GM12878 (cell line): ENCODE data around the gene DPM3. TPM values are rescaled to one million over a fixed set of nuclear protein-coding genes. Genes with fewer than 3 reads are reported as not detected.
"Not testable (repeated sequence)": the region's sequence is repeated elsewhere in the genome, so short reads cannot be mapped to it uniquely, and the experiment has no call there.

ENCODE experiments used
- ATAC-seq: fragments of 200-7000 bp; cut with Tn5 transposase; 3 replicates; pipeline ENCODE4 v1.9.1; 2020; ENCODE audit warnings: mild to moderate bottlenecking, moderate library complexity
- BruUV-seq: library from RNA; stranded (reverse); fragments of 400-500 nt; replicated peaks from 2 replicates; lab custom pipeline; 2021; lab: Mats Ljungman, UMichigan
- CTCF ChIA-PET: fragments of 300-600 bp; sonication (Branson Sonifier 250); formaldehyde crosslinking; extraction: SDS; loops from one replicate; lab custom pipeline; 2021; ENCODE audit warnings: inconsistent platforms; lab: Yijun Ruan, JAX
- POLR2A ChIA-PET: fragments of 350-600 bp; formaldehyde crosslinking; extraction: SDS; loops from one replicate; lab custom pipeline; 2021; ENCODE audit warnings: inconsistent platforms; lab: Charles Lee
- RAD21 ChIA-PET: fragments of 300-600 bp; sonication (Branson Sonifier 250); formaldehyde crosslinking; loops from one replicate; lab custom pipeline; 2023; ENCODE audit warnings: antibody characterized with exemption; ENCODE audit not compliant: unreplicated experiment; lab: Charles Lee
- SMC1A ChIA-PET: fragments of 300-600 bp; sonication (Branson Sonifier 250); formaldehyde crosslinking; loops from one replicate; lab custom pipeline; 2023; ENCODE audit not compliant: unreplicated experiment, uncharacterized antibody; lab: Charles Lee
- DNase-seq: peaks from one replicate; pipeline ENCODE4 v3.0.0-alpha.2; 2011; ENCODE audit warnings: low read depth, low spot score
- FAIRE-seq: peaks from 3 replicates; lab custom pipeline; 2011; peaks lifted over from hg19 to GRCh38; lab: Jason Lieb, UNC
- H2AFZ ChIP-seq: 2 replicates; pipeline ENCODE4 v1.6.0; 2011; ENCODE audit warnings: low read depth, low read length, control low read depth; ENCODE audit not compliant: control insufficient read depth
- H3K27ac ChIP-seq: 2 replicates; pipeline ENCODE4 v1.5.1; 2011; ENCODE audit warnings: control low read depth; ENCODE audit not compliant: control insufficient read depth, insufficient read depth
- H3K27me3 ChIP-seq, 2 experiments: replicated peaks in 1 of 2; 2 replicates each; pipeline versions ENCODE4 v1.6.0 to v1.6.1; 2011; ENCODE audit warnings: low read length in 1 of 2; ENCODE audit not compliant: control insufficient read depth in 2 of 2, insufficient read depth in 2 of 2
- H3K36me3 ChIP-seq, 2 experiments: 2 replicates each; pipeline ENCODE4 v1.5.1; 2011; ENCODE audit warnings: low read length in 1 of 2; ENCODE audit not compliant: control insufficient read depth in 2 of 2, insufficient read depth in 2 of 2
- H3K4me1 ChIP-seq: 2 replicates; pipeline ENCODE4 v1.6.1; 2011; ENCODE audit warnings: mild to moderate bottlenecking, low read length, moderate library complexity, mixed read lengths; ENCODE audit not compliant: control insufficient read depth, insufficient read depth
- H3K4me2 ChIP-seq: 2 replicates; pipeline ENCODE4 v1.6.0; 2011; ENCODE audit warnings: control low read depth; ENCODE audit not compliant: control insufficient read depth, insufficient read depth
- H3K4me3 ChIP-seq: fragments of 200-600 bp; sonication (generic); 2 replicates; pipeline ENCODE4 v1.5.1; 2016
- H3K79me2 ChIP-seq: 2 replicates; pipeline ENCODE4 v1.6.0; 2011; ENCODE audit warnings: low read length; ENCODE audit not compliant: control insufficient read depth, insufficient read depth
- H3K9ac ChIP-seq: 2 replicates; pipeline ENCODE4 v1.8.0; 2011; ENCODE audit warnings: low read length, control low read depth, mixed read lengths; ENCODE audit not compliant: control insufficient read depth, insufficient read depth
- H3K9me3 ChIP-seq: replicated peaks from 3 replicates; pipeline ENCODE4 v1.5.1; 2011; ENCODE audit warnings: mild to moderate bottlenecking, low read length; ENCODE audit not compliant: control insufficient read depth, insufficient read depth
- H4K20me1 ChIP-seq: 2 replicates; pipeline ENCODE4 v1.6.0; 2011; ENCODE audit not compliant: control insufficient read depth, insufficient read depth
- BMI1 ChIP-seq: fragments of 450-650 bp; IDR thresholded peaks from 2 replicates; pipeline ENCODE4 v1.6.1; 2016; ENCODE audit warnings: mild to moderate bottlenecking, moderate library complexity, borderline replicate concordance
- CHD2 ChIP-seq: IDR thresholded peaks from 2 replicates; pipeline ENCODE4 v1.6.1; 2011; ENCODE audit warnings: low read depth, low read length, improper control_type of control experiment, borderline replicate concordance
- EP300 ChIP-seq, 2 experiments: fragments of 150-350 bp in 1 of 2; IDR thresholded peaks; 2 replicates each; pipeline ENCODE4 v1.6.1; 2011 to 2012; ENCODE audit warnings: low read depth in 2 of 2, low read length in 2 of 2, borderline replicate concordance in 1 of 2, improper control_type of control experiment in 1 of 2, inconsistent platforms in 1 of 2; ENCODE audit not compliant: control insufficient read depth in 1 of 2
- HCFC1 ChIP-seq: fragments of 150-350 bp; IDR thresholded peaks from 2 replicates; pipeline ENCODE4 v1.6.1; 2014; ENCODE audit warnings: low read length
- JUNB ChIP-seq: IDR thresholded peaks from 2 replicates; pipeline ENCODE4 v1.6.1; 2016; ENCODE audit warnings: antibody characterized with exemption, mild to moderate bottlenecking
- MXI1 ChIP-seq: fragments of 150-350 bp; IDR thresholded peaks from 2 replicates; pipeline ENCODE4 v1.6.1; 2011; ENCODE audit warnings: low read depth, mild to moderate bottlenecking, inconsistent platforms, low read length, improper control_type of control experiment
- WGBS: methylation state at CpG from one replicate; pipeline ENCODE4 v1.1.6; 2016; ENCODE audit warnings: low lambda C conversion rate; ENCODE audit not compliant: insufficient replicate concordance, insufficient coverage; ENCODE audit errors: missing lambda C conversion rate; 5-methylcytosine and 5-hydroxymethylcytosine counted together
- in situ Hi-C: fragments of 300-500 bp; cut with MboI; formaldehyde crosslinking; loops from 9 replicates; pipeline ENCODE4 v1.14.3; 2018; ENCODE audit warnings: mixed read lengths
- intact Hi-C: fragments of 100-400 bp; cut with micrococcal nuclease; formaldehyde crosslinking; loops from one replicate; pipeline ENCODE4 v1.14.2; 2022; ENCODE audit not compliant: unreplicated experiment
- polyA plus RNA-seq, 11 experiments: library from polyadenylated mRNA; depleted of rRNA in 4 of 11; unstranded in 6 of 11; stranded (reverse) in 5 of 11; fragments of >200 nt; fragmentation: Nextera tagmentation in 4 of 11; fragmentation: Illumina TruSeq in 1 of 11; extraction: Ambion mirVana in 4 of 11; extraction: Trizol in 1 of 11; gene quantifications; 1 replicate in 1 of 11; 2 replicates in 10 of 11; pipeline versions ENCODE4 v1.2.1 to v1.2.3, GENCODE V29; 2011 to 2016; ENCODE audit warnings: inconsistent platforms in 2 of 11, missing spikeins in 2 of 11, low read depth in 1 of 11
- total RNA-seq, 4 experiments: library from RNA; depleted of rRNA in 3 of 4; stranded (reverse); fragments of >200 nt in 3 of 4; fragmentation: Illumina TruSeq in 1 of 4; extraction: Trizol in 1 of 4; gene quantifications; 2 replicates each; pipeline versions ENCODE4 v1.2.1 to v1.2.3, GENCODE V29; 2013 to 2021
- TF ChIP-seq, protein P1 (sequence below): fragments of 450-650 bp; IDR thresholded peaks from 2 replicates; pipeline ENCODE4 v1.6.1; 2017; ENCODE audit warnings: low read depth, mild to moderate bottlenecking, moderate library complexity

DPM3 gene
- total and polyA plus RNA-seq, 10 of the 15 experiments (the other 5 are each of a cell fraction or from before 2014, with no cell fraction given): 5.9 to 78.7 (median 25.7) TPM

DNA sequence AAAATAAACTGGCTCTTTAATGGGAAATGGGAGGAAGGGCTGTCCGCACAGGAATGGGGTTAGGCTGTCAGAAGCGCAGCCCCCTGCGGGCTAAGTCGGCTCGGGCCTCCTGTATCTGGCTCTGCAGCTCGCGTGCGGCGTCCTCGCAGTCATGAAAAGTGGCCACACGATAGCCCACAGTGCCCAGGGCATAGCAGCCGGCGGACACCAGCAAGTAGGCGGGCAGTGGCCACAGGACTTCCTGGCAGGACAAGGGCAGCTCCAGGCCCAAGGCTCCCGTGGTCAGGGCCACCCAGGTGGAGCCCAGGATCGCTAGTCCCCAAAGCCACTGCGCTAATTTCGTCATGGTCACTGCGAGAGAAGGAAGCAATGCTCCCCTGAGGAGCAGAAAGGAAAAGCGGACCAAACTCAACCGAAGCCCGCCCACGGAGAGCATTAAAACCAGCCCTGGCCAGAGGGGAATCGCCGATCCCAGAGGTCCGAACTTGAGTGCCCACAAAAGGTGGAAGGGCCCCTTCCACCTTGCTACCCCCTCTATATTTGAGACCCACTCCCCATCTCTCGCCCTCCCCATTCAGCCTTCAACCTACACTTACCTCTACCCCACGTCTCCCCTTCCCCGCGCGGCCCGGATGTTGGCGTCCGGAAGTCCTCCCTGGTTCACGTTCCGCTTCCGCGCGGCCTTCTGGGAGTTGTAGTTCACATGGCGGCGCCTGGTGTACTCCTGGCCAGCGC, at the start of gene DPM3 (continued):
- TF ChIP-seq CHD2 (peak; percentile 61; the same call in 1 of the 2 replicates), JUNB (no peak), EP300 (IDR thresholded peaks at IDR 0.05; ENCODE audit: borderline replicate concordance in 1 of 2, control insufficient read depth in 1 of 2, low read depth in 2 of 2, low read length in 2 of 2) (no peak), HCFC1 (peak; percentile 97), MXI1 (no peak), BMI1 (no peak)
- TF ChIP-seq, protein P1, sequence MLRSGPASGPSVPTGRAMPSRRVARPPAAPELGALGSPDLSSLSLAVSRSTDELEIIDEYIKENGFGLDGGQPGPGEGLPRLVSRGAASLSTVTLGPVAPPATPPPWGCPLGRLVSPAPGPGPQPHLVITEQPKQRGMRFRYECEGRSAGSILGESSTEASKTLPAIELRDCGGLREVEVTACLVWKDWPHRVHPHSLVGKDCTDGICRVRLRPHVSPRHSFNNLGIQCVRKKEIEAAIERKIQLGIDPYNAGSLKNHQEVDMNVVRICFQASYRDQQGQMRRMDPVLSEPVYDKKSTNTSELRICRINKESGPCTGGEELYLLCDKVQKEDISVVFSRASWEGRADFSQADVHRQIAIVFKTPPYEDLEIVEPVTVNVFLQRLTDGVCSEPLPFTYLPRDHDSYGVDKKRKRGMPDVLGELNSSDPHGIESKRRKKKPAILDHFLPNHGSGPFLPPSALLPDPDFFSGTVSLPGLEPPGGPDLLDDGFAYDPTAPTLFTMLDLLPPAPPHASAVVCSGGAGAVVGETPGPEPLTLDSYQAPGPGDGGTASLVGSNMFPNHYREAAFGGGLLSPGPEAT: peak; percentile 68; the same call in 1 of the 2 replicates

DNA sequence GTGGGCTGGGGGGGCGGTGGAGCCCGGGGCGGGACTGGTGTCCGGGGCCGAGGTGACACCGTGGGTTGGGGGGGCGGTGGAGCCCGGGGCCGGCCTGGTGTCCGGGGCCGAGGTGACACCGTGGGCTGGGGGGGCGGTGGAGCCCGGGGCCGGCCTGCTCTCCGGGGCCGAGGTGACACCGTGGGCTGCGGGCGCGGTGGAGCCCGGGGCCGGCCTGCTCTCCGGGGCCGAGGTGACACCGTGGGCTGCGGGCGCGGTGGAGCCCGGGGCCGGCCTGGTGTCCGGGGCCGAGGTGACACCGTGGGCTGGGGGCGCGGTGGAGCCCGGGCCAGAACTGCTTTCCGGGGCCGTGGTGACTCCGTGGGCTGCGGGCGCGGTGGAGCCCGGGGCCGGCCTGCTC, 49.6 kb upstream of the DPM3 start:
- H3K79me2 ChIP-seq, H3K4me3 ChIP-seq, SMC1A ChIA-PET, in situ Hi-C loops, H3K27ac ChIP-seq, RAD21 ChIA-PET, H3K9me3 ChIP-seq, POLR2A ChIA-PET, CTCF ChIA-PET, H3K9ac ChIP-seq, BruUV-seq, H3K36me3 ChIP-seq, intact Hi-C loops, ATAC-seq, DNase-seq, H2AFZ ChIP-seq, H3K27me3 ChIP-seq, FAIRE-seq, H3K4me2 ChIP-seq, H4K20me1 ChIP-seq: not testable (repeated sequence)
- WGBS: 95% methylated on average over 16 of the region's 45 CpGs
- H3K4me1 ChIP-seq: peaks cover 28% of the 10 kb centered on the region
